Subcutaneous adipose tissue (tissue), 4 donors: Measurements from ENCODE around the gene RASGRP2. TPM values are rescaled to one million over a fixed set of nuclear protein-coding genes. Genes with fewer than 3 reads are reported as not detected.

Experiments
- CTCF ChIP-seq: fragments of 450-650 bp; IDR thresholded peaks from one replicate; pipeline ENCODE4 v1.5.1; 2016; ENCODE audit warnings: low read depth, mild to moderate bottlenecking, control low read depth, antibody characterized with exemption, moderate library complexity
- total RNA-seq, 4 donors: library from RNA; depleted of rRNA; stranded (reverse); fragments of >200 nt; gene quantifications; one replicate each; pipeline ENCODE4 v1.1.0, GENCODE V29; 2016

The RASGRP2 gene
- total RNA-seq, 4 donors from 2014 or later, result 6.8 to 47.5 (median 14.6) TPM

DNA sequence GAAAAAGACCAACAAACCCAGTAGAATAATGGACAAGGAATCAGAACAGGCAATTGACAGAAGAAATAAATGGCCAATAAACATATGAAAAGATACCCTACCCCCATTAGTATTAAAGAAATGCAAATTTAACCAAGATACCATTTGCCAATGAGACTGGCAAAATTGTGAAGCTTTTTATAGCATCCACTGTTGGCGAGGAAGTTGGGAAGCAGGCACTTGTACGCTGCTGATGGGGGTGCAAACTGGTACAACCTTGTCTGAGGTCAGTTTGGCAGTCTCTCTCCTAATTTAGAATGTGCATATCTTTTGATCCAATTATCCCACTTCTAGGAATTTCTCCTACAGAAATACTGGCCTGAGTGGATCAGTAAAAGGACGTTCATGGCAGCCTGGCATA lies 12.3 kb downstream of the RASGRP2 start:
- TF ChIP-seq CTCF, result no peak

DNA sequence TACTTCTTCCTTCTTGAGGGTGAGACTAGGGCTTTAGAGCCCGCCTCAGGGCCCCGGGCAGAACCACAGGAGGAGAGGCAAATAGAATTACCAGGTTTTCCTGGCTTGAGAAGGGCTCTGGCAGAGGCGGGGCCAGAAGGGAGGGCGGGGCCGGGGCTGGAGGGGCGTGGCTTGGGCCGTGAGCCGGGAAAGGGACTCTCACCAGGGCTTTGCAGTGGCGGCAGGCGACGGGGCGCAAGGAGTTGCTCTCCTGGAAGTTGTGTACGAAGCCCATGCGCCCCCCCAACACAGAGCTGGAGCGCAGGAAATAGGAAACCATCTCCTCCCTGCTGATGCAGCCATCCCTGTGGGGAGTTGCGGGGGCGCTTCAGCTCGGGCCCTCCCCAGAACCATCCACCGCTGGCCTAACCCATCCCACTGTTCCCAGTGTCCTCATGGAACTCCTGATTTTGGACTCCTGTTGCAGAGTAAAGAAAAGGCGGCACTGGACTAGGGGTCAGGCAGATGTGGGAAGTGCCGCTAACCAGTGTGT lies 14.0 kb downstream of the RASGRP2 start:
- TF ChIP-seq CTCF, result no peak

DNA sequence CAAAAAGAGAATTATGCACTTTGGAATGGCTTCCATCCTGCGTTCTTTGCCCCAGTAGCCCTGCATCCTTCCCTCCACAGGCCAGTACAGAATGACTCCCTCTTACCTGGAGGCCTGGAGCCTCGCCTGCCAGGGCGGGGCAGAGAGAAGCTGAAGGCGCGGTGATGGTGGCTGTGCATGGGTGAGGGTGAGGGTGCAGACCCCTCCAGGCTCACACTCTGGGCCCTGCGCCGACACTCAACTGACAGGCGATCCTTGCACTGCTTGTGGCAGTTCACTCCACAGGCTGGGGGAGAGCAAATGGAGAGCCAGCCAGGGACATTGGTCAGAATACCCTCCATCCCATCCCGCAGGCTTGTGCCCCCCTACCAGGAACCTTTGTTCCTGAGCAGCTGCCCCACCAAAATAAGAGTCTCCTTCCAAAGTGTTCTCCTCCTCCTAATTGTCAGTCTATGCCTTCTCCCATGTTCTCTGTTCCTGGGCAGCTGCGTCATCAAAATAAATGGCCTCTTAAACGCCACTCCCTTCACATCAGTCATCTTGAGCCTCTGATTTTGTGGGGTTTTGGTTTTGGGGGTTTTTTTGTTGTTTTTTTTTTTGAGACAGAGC lies 15.1 kb downstream of the RASGRP2 start:
- no peak for TF ChIP-seq CTCF

DNA sequence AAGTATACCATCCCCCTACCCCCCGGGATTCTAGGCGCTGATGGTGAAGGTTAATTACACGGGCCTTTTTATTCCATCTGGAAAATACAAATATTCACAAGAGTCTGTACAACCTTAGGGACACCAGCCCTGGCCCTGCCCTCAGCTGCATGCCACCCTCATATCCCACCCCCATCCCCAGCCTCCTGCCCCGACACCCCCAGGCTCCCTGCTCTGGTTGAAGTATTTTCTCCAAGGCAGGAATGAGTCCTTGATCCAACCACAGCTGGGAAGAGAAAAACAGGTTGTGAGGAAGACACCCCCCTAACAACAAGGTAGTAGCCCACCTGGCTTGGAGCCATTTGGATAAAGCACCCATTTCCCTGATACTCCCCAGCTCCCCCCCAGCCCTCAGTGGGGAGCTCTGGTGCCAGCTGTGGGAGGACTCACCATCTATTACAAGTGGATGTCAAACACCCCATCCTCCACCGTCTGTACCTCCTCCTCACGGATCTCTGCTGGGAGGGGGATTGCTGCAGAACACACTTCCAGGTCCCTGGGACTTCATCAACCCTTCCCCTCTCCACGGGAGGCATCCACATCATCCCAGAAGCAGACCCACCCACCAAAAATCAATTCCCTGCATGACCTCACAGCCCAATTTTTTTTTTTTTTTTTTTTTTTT lies 16.9 kb downstream of the RASGRP2 start:
- TF ChIP-seq CTCF, result no peak

- TF ChIP-seq CTCF, result no peak
Measured at GRCh38 chr11:64726211-64726641, 17.7 kb downstream of the RASGRP2 start.

DNA sequence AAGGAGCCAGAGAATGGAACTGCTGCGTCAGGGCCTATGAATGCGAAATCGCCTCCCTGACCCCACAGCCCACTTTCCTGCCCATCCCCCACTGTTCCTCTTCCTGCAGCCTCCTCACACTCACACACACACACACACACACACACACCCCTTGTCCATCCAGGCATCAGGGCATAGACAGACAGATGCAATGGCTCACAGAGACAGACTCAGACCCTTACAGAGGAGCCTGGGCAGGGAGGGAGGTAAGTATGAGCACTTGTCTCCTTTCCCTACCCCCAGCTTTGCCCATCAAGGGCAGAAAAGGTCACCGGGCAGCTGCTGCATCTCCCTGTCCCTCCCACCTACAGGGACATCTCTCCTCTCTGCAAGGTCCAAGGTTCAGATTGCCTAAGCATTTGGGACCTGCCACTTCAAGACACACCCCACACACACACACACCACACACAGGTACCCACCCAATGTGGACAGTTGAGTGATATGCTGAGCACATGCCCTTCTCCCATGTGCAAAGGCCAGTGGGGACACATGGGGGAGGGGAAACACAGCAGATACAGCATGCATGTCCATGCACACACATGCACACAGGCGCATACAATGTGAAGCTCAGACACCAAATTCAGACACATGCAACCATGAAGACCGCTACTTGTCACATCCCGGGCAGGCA lies 18.9 kb downstream of the RASGRP2 start:
- no peak for TF ChIP-seq CTCF
